ENCODE results near the gene TTLL10. TPM values are rescaled to one million over a fixed set of nuclear protein-coding genes. Genes with fewer than 3 reads are reported as not detected.
A peak's percentile ranks its signal among the peaks of the same experiment; 100 is the strongest.
"Not testable (repeated sequence)": the region's sequence is repeated elsewhere in the genome, so short reads cannot be mapped to it uniquely, and the experiment has no call there.

Gene TTLL10
- total RNA-seq, 1 experiment from 2014 or later = 0.68 TPM

DNA sequence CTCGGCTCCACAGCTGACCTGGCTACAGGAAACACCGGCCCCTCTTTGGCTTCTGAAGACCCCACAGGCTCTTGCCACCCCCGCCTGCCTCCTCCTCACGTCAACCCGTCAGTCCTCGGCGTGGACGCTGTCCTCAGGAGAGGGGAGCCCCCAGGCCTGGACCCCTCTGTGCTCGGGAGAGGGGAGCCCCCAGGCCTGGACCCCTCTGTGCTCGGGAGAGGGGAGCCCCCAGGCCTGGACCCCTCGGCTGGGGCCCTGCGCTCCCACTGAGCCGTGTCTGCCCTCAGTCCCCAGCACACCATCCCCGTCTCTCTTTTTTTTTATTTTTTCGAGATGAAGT lies 31.8 kb upstream of the TTLL10 start:
- Histone ChIP-seq H3K14ac (ENCODE audit: insufficient read depth, low read length) (no peak overlapping the region), H3K4me1 (ENCODE audit: insufficient read depth, low read length) (no peaks in the 10 kb centered on the region; the same call in 1 of the 2 replicates), H4K8ac (replicated peaks; ENCODE audit: insufficient read length, low read depth, low read length) (no peak overlapping the region), H4K20me1 (ENCODE audit: control insufficient read depth, insufficient read depth, insufficient read length) (no peaks in the 10 kb centered on the region), H3K9me3 (ENCODE audit: control insufficient read depth, low read depth, low read length) (no peaks in the 10 kb centered on the region), H3K4me2 (ENCODE audit: insufficient read depth, insufficient read length, low read length) (no peak overlapping the region), H3K18ac (ENCODE audit: insufficient read length, low read depth, low read length) (no peak overlapping the region), H2BK15ac (ENCODE audit: low read depth, low read length) (no peak overlapping the region), H3K23ac (ENCODE audit: insufficient read length, low read depth, low read length) (no peak overlapping the region), H3K27me3 (ENCODE audit: insufficient read depth, low read length) (no peaks in the 10 kb centered on the region), H3K27ac (ENCODE audit: insufficient read length, low read depth, low read length) (no peak overlapping the region), H3K4ac (ENCODE audit: low read depth, low read length) (no peak overlapping the region), H3K23me2 (ENCODE audit: insufficient read length, low read depth, low read length, poor library complexity, severe bottlenecking) (no peaks in the 10 kb centered on the region), H2BK20ac (ENCODE audit: low read depth, low read length, poor library complexity, severe bottlenecking) (no peak overlapping the region), H2BK12ac (ENCODE audit: insufficient read length, low read depth, low read length) (no peak overlapping the region), H2BK120ac (ENCODE audit: low read depth, low read length, poor library complexity, severe bottlenecking) (no peak overlapping the region), H2AK5ac (ENCODE audit: insufficient read length, low read length) (no peak overlapping the region), H2AFZ (ENCODE audit: low read length) (no peak overlapping the region), H4K91ac (ENCODE audit: insufficient read length, low read depth, low read length) (no peak overlapping the region), H3K56ac (ENCODE audit: insufficient read length, low read depth, low read length) (no peak overlapping the region), H3K9ac (ENCODE audit: extremely low read depth, insufficient read length, low read length) (no peak overlapping the region), H3K79me1 (ENCODE audit: insufficient read depth, low read depth, low read length, poor library complexity, severe bottlenecking) (no peaks in the 10 kb centered on the region), H3K79me2 (ENCODE audit: insufficient read depth, low read length) (no peaks in the 10 kb centered on the region), H2BK5ac (ENCODE audit: insufficient read length, low read length) (no peak overlapping the region), H3T11ph (ENCODE audit: low read length) (no peak overlapping the region), H4K5ac (ENCODE audit: insufficient read length, low read depth, low read length) (no peak overlapping the region)
- Mint-ChIP-seq H3K4me1 (peaks cover 6 to 21% of the 10 kb centered on the region in 2 experiments; a peak in 3 of 4 replicates), H3K27ac (no peak overlapping the region), H3K9me3 (no peaks in the 10 kb centered on the region; a peak in 1 of 5 replicates), H3K27me3 (ENCODE audit: low read depth) (peaks cover 8% of the 10 kb centered on the region), H3K4me3 (no peak overlapping the region), H3K36me3 (ENCODE audit: insufficient read depth in 1 of 3, low read depth in 3 of 3) (no peaks in the 10 kb centered on the region)
- no CpG with 5 or more reads among the region's 15 CpGs for WGBS (ENCODE audit: extremely low coverage, insufficient read length, low lambda C conversion rate)
- no peak for DNase-seq
- TF ChIP-seq, protein P1, sequence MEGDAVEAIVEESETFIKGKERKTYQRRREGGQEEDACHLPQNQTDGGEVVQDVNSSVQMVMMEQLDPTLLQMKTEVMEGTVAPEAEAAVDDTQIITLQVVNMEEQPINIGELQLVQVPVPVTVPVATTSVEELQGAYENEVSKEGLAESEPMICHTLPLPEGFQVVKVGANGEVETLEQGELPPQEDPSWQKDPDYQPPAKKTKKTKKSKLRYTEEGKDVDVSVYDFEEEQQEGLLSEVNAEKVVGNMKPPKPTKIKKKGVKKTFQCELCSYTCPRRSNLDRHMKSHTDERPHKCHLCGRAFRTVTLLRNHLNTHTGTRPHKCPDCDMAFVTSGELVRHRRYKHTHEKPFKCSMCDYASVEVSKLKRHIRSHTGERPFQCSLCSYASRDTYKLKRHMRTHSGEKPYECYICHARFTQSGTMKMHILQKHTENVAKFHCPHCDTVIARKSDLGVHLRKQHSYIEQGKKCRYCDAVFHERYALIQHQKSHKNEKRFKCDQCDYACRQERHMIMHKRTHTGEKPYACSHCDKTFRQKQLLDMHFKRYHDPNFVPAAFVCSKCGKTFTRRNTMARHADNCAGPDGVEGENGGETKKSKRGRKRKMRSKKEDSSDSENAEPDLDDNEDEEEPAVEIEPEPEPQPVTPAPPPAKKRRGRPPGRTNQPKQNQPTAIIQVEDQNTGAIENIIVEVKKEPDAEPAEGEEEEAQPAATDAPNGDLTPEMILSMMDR (conservative IDR thresholded peaks at IDR 0.05) = no peak

DNA sequence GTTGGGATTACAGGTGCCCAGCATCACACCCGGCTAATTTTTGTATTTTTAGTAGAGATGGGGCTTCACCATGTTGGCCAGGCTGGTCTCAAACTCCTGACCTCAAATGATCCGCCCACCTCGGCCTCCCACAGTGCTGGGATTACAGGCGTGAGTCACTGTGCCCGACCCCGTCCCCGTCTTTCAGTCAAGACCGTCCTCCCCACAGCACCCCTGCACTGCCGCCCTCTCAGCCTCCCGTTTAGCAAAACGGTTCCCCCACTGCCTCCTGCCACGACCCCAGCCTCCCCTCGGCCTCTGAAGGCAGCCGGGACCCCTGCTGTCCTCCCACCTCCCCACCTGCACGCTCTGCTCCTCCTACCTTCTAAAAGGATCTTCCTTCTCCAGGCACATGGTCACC lies 31.3 kb upstream of the TTLL10 start:
- not testable (repeated sequence) for H3K4ac ChIP-seq (ENCODE audit: low read depth, low read length); H3K14ac ChIP-seq (ENCODE audit: insufficient read depth, low read length); H2BK20ac ChIP-seq (ENCODE audit: low read depth, low read length, poor library complexity, severe bottlenecking); DNase-seq; H3K36me3 Mint-ChIP-seq (ENCODE audit: insufficient read depth in 1 of 3, low read depth in 3 of 3); H3K23me2 ChIP-seq (ENCODE audit: insufficient read length, low read depth, low read length, poor library complexity, severe bottlenecking); H3K27me3 Mint-ChIP-seq (ENCODE audit: low read depth); H3K9ac ChIP-seq (ENCODE audit: extremely low read depth, insufficient read length, low read length); H2BK15ac ChIP-seq (ENCODE audit: low read depth, low read length); H4K91ac ChIP-seq (ENCODE audit: insufficient read length, low read depth, low read length); H3K79me1 ChIP-seq (ENCODE audit: insufficient read depth, low read depth, low read length, poor library complexity, severe bottlenecking); H3K4me2 ChIP-seq (ENCODE audit: insufficient read depth, insufficient read length, low read length); H3K23ac ChIP-seq (ENCODE audit: insufficient read length, low read depth, low read length); H3K27ac Mint-ChIP-seq; H3K9me3 Mint-ChIP-seq; H2BK12ac ChIP-seq (ENCODE audit: insufficient read length, low read depth, low read length); H3K27me3 ChIP-seq (ENCODE audit: insufficient read depth, low read length); H3K79me2 ChIP-seq (ENCODE audit: insufficient read depth, low read length); H2AK5ac ChIP-seq (ENCODE audit: insufficient read length, low read length); H3K4me3 Mint-ChIP-seq; H3T11ph ChIP-seq (ENCODE audit: low read length); H2BK5ac ChIP-seq (ENCODE audit: insufficient read length, low read length); H2AFZ ChIP-seq (ENCODE audit: low read length); H4K5ac ChIP-seq (ENCODE audit: insufficient read length, low read depth, low read length); H3K9me3 ChIP-seq (ENCODE audit: control insufficient read depth, low read depth, low read length); H4K8ac ChIP-seq (replicated peaks; ENCODE audit: insufficient read length, low read depth, low read length); H4K20me1 ChIP-seq (ENCODE audit: control insufficient read depth, insufficient read depth, insufficient read length); H3K56ac ChIP-seq (ENCODE audit: insufficient read length, low read depth, low read length); H3K27ac ChIP-seq (ENCODE audit: insufficient read length, low read depth, low read length); H3K4me1 ChIP-seq (ENCODE audit: insufficient read depth, low read length); H2BK120ac ChIP-seq (ENCODE audit: low read depth, low read length, poor library complexity, severe bottlenecking)
- no CpG with 5 or more reads among the region's 15 CpGs for WGBS (ENCODE audit: extremely low coverage, insufficient read length, low lambda C conversion rate)
- peak overlapping the region; percentile 26 for H3K18ac ChIP-seq (ENCODE audit: insufficient read length, low read depth, low read length)
- H3K4me1 Mint-ChIP-seq = peaks cover 5 to 20% of the 10 kb centered on the region in 2 experiments; a peak in 3 of 4 replicates

Data from H9 (cell line).